GM18867 (cell line): ENCODE data around the gene DHX29.
"Not testable (repeated sequence)": the region's sequence is repeated elsewhere in the genome, so short reads cannot be mapped to it uniquely, and the experiment has no call there.

Experiments used
- ATAC-seq: cut with Tn5 transposase; IDR thresholded peaks from one replicate; pipeline ENCODE4 v1.9.1; 2021; ENCODE audit warnings: mild to moderate bottlenecking, moderate library complexity; ENCODE audit not compliant: unreplicated experiment

Gene DHX29

GRCh38 chr5:55307383-55308253, at the start of gene DHX29, which contains the start of gene MTREX:
TSS of gene DHX29 (minus strand) at chr5:55307694. CDS start at chr5:55307573, 121 bp downstream.
TSS of gene MTREX (plus strand) at chr5:55307989. CDS start at chr5:55308014, 25 bp downstream.
- ATAC-seq = peak; percentile 92

GRCh38 chr5:55356896-55357295, 49.4 kb upstream of the DHX29 start:
- no peak for ATAC-seq

GRCh38 chr5:55350754-55351153, 43.3 kb upstream of the DHX29 start:
- no peak for ATAC-seq

GRCh38 chr5:55347786-55348185, 40.3 kb upstream of the DHX29 start:
- no peak for ATAC-seq

- ATAC-seq = no peak
Measured at GRCh38 chr5:55345327-55345726, 37.8 kb upstream of the DHX29 start.

GRCh38 chr5:55344392-55344992, 37.0 kb upstream of the DHX29 start:
- peak; percentile 42 for ATAC-seq

GRCh38 chr5:55343609-55344008, 36.1 kb upstream of the DHX29 start:
- ATAC-seq = no peak

- no peak for ATAC-seq
Measured at GRCh38 chr5:55343107-55343506, 35.6 kb upstream of the DHX29 start.

- ATAC-seq = no peak
Measured at GRCh38 chr5:55338810-55339243, 31.3 kb upstream of the DHX29 start.

- no peak for ATAC-seq
Measured at GRCh38 chr5:55338092-55338613, 30.7 kb upstream of the DHX29 start.

- ATAC-seq = no peak
Measured at GRCh38 chr5:55333811-55334210, 26.3 kb upstream of the DHX29 start.

GRCh38 chr5:55333017-55333416, 25.5 kb upstream of the DHX29 start:
- ATAC-seq = no peak

- ATAC-seq = no peak
Measured at GRCh38 chr5:55331321-55331720, 23.8 kb upstream of the DHX29 start.

GRCh38 chr5:55327281-55327680, 19.8 kb upstream of the DHX29 start:
- no peak for ATAC-seq

GRCh38 chr5:55325621-55326020, 18.1 kb upstream of the DHX29 start:
- ATAC-seq = no peak

- no peak for ATAC-seq
Measured at GRCh38 chr5:55324815-55325418, 17.4 kb upstream of the DHX29 start.

- ATAC-seq = no peak
Measured at GRCh38 chr5:55324006-55324405, 16.5 kb upstream of the DHX29 start.

- no peak for ATAC-seq
Measured at GRCh38 chr5:55320571-55320970, 13.1 kb upstream of the DHX29 start.

- no peak for ATAC-seq
Measured at GRCh38 chr5:55319491-55319890, 12.0 kb upstream of the DHX29 start.

- not testable (repeated sequence) for ATAC-seq
Measured at GRCh38 chr5:55318237-55318636, 10.7 kb upstream of the DHX29 start.

- no peak for ATAC-seq
Measured at GRCh38 chr5:55316837-55317236, 9.3 kb upstream of the DHX29 start.
